GM06990 (cell line): ENCODE results near the gene KAT2B.

ENCODE experiments used
- DNase-seq: peaks from one replicate; pipeline ENCODE4 v3.0.0-alpha.2; 2011; ENCODE audit not compliant: insufficient read length; ENCODE audit errors: extremely low read depth
- H3K27me3 ChIP-seq: replicated peaks from 2 replicates; pipeline ENCODE4 v1.6.0; 2011; ENCODE audit warnings: low read length; ENCODE audit not compliant: control insufficient read depth, insufficient read depth
- H3K36me3 ChIP-seq: 2 replicates; pipeline ENCODE4 v1.5.1; 2011; ENCODE audit warnings: low read length; ENCODE audit not compliant: control insufficient read depth, insufficient read depth
- H3K4me3 ChIP-seq: replicated peaks from 2 replicates; pipeline ENCODE4 v1.5.1; 2011; ENCODE audit warnings: low read depth, mild to moderate bottlenecking, control low read depth, low read length
- TF ChIP-seq, protein P1 (sequence below): IDR thresholded peaks from 2 replicates; pipeline ENCODE4 v1.5.1; 2011; ENCODE audit warnings: low read length, control low read depth, mild to moderate bottlenecking, inconsistent platforms; ENCODE audit not compliant: insufficient read depth, poor library complexity, severe bottlenecking

The KAT2B gene

DNA sequence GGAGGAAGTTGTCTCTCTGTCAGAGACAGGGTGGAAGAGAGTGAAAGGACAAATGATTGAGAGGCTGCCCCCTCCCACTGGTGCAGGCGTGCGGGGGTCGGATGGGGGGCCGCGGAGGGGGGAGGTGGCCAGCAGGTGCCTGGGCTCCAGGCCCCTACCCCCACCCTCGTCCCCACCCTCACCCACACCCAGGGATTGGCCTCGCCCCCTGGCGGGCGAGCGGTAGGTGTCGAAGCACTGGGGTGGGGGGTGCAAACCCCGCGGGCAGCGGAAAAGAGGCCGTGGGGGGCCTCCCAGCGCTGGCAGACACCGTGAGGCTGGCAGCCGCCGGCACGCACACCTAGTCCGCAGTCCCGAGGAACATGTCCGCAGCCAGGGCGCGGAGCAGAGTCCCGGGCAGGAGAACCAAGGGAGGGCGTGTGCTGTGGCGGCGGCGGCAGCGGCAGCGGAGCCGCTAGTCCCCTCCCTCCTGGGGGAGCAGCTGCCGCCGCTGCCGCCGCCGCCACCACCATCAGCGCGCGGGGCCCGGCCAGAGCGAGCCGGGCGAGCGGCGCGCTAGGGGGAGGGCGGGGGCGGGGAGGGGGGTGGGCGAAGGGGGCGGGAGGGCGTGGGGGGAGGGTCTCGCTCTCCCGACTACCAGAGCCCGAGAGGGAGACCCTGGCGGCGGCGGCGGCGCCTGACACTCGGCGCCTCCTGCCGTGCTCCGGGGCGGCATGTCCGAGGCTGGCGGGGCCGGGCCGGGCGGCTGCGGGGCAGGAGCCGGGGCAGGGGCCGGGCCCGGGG lies at the start of gene KAT2B:
Gene KAT2B (plus strand): TSS at position 682 of the 783 bp plus-strand sequence. CDS start 32 bp downstream, at position 714.
- TF ChIP-seq, protein P1, sequence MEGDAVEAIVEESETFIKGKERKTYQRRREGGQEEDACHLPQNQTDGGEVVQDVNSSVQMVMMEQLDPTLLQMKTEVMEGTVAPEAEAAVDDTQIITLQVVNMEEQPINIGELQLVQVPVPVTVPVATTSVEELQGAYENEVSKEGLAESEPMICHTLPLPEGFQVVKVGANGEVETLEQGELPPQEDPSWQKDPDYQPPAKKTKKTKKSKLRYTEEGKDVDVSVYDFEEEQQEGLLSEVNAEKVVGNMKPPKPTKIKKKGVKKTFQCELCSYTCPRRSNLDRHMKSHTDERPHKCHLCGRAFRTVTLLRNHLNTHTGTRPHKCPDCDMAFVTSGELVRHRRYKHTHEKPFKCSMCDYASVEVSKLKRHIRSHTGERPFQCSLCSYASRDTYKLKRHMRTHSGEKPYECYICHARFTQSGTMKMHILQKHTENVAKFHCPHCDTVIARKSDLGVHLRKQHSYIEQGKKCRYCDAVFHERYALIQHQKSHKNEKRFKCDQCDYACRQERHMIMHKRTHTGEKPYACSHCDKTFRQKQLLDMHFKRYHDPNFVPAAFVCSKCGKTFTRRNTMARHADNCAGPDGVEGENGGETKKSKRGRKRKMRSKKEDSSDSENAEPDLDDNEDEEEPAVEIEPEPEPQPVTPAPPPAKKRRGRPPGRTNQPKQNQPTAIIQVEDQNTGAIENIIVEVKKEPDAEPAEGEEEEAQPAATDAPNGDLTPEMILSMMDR, result peak; percentile 93
- no peaks in the 10 kb centered on the region for H3K36me3 ChIP-seq
- no peaks in the 10 kb centered on the region for H3K27me3 ChIP-seq
- DNase-seq, result peak; percentile 89
- H3K4me3 ChIP-seq, result peak within 1 kb of the TSS; percentile 79

DNA sequence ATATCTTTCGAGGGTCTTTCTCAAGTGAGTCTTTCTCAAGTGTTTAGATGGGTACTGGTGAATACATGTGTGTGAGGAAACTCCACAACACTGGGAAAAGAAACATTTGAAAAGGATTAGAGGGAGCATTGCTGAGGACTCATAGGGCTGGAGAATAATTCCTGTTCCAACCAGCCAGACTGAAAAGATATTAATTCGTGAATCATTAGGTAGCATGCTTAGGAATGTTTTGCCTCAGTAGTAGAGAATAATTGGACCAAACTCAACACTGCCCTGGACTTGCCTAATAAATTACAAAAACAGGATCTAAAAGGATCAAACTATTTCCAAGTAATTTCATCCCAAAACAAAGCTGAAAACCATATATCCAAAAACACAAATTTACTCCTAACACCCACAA lies 45.5 kb upstream of the KAT2B start:
- H3K4me3 ChIP-seq, result no peak overlapping the region
- no peak for DNase-seq
- TF ChIP-seq, protein P1, result no peak

GRCh38 chr3:19997502-19997901 lies 42.7 kb upstream of the KAT2B start:
- no peak for DNase-seq
- no peak overlapping the region for H3K4me3 ChIP-seq
- TF ChIP-seq, protein P1, result no peak
- H3K27me3 ChIP-seq, result no peaks in the 10 kb centered on the region
- H3K36me3 ChIP-seq, result no peaks in the 10 kb centered on the region

More for the DNA sequence above, 45.5 kb upstream of the KAT2B start:
- H3K36me3 ChIP-seq, result no peaks in the 10 kb centered on the region
- no peaks in the 10 kb centered on the region for H3K27me3 ChIP-seq

DNA sequence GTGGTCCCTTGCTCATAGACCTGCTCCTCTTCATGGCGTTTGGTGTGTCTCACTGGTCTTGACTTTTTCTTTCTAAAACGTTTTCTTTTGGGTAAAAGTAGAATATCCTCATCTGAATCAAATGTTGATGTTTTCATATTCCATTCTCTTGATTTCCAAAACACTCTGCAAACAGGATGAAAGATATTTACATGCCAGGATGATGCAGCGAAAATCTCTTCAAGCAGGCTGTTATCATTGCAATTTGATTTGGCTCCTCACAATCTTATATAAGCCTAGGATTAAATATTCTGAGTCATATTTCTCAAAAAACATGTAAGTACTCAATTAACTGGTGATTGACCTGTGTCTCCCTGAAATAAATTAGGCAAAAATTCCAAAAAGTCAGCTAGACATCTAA lies 38.3 kb upstream of the KAT2B start:
- no peak for DNase-seq
- no peak overlapping the region for H3K4me3 ChIP-seq
- H3K36me3 ChIP-seq, result no peaks in the 10 kb centered on the region
- no peaks in the 10 kb centered on the region for H3K27me3 ChIP-seq
- TF ChIP-seq, protein P1, result no peak

DNA sequence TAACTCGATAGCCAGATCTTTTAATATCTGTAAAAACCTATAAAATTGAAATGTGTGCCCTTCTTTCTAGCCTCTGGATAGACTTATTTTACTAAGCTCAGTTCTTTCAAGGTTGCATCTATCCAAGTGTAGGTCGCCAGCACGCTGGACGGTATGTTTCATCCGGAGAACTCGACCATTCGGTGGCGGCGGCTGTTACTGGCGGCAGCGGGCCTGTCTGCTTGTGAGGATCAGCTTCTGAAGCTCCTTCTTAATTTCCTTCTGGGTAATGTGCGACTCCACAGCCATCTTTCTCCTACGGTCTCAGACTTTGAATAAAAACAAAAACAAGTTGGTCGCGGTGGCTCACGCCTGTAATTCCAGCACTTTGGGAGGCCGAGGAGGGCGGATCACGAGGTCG lies 32.3 kb upstream of the KAT2B start:
- Histone ChIP-seq H3K36me3 (no peaks in the 10 kb centered on the region), H3K27me3 (no peaks in the 10 kb centered on the region), H3K4me3 (no peak overlapping the region)
- TF ChIP-seq, protein P1, result no peak
- no peak for DNase-seq
